HG03045 (cell line): ENCODE results near the gene AEBP1.

Experiments used
- ATAC-seq: cut with Tn5 transposase; IDR thresholded peaks from one replicate; pipeline ENCODE4 v1.9.1; 2021; ENCODE audit warnings: mild to moderate bottlenecking, moderate library complexity; ENCODE audit not compliant: unreplicated experiment

AEBP1 gene

DNA sequence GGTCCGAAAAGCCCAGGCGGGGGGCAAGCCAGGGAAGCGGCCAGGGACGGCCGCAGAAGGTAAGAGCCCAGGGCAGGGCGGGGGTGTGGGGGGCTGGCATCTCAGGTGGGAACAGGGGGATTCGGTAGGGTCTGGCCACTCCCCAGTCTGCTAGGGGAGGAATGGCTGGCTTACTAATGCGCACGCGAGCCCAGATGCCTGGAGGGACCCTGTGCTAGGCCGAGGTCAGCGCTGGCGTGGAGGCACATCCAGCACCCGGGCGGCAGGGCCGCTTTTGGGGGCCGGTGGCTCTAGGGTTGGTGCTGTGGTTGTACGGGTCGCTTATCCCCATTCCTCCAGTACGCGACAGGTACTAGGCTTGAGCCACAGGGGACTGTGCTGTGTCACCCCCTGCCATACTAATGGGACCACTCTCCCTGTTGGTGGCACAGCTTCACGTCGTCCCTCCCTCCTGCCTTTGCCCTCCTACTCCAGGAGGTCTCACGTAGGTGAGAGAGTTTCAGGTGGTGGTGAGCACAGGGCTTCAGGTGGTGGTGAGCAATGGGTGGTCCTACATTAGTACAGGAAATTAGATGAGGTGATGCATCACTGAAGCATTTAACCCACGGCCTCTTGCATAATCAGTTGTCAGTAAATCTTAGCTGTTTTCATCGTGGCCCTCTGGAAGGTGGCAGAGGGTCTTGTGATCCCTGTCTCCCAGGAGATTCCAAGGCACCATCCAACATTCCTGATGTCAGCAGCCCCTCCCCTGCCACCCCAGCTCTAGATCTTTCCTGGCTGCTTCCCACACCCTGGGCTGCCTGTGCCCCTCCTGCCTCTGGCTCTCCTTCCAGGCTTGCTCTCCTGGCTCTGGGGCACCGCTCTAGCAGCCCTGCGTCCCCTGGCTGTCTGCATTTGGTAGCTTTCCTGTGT, 971 bp downstream of the AEBP1 start:
- ATAC-seq, result no peak

DNA sequence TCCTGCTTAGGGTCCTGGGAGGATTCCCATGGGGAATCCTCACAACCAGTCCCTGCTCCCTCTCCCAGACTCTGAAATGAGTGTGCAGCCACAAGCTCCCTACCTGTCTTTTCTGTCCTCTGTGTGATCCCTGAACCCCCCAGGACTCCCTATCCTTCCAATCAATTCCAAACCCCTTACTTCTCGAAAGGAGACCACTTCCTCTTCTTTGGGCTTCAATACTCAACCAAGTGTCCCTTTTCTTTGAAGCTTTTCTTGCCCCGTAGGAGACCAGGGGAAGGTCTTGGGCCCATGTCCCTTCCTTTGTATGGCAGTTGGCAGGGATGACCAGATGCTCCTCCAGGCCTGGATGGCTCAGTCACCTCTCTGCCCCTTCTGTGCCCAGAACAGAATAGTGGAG, 1.7 kb downstream of the AEBP1 start:
- ATAC-seq, result no peak

DNA sequence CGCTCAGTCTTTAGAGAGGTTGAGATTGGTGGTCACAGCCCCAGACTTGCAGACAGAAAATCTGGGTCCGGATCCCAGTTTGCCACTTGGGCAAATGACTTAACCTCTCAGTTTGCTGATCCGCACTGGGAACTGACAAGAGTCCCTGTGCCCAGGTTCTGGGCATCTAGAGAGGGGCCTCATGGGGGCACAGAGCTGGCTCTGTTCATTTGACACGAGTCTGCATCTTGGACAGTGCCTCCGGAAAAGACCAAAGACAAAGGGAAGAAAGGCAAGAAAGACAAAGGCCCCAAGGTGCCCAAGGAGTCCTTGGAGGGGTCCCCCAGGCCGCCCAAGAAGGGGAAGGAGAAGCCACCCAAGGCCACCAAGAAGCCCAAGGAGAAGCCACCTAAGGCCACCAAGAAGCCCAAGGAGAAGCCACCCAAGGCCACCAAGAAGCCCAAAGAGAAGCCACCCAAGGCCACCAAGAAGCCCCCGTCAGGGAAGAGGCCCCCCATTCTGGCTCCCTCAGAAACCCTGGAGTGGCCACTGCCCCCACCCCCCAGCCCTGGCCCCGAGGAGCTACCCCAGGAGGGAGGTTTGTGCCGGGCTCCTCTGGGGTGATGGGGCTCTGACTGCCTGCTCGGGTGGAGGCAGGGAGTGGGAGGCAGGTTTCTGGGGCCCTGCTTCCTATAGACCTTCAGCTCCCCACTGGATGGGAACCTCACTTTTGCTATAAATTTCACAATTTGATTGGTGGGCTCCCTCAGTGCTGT, 2.3 kb downstream of the AEBP1 start:
- no peak for ATAC-seq

DNA sequence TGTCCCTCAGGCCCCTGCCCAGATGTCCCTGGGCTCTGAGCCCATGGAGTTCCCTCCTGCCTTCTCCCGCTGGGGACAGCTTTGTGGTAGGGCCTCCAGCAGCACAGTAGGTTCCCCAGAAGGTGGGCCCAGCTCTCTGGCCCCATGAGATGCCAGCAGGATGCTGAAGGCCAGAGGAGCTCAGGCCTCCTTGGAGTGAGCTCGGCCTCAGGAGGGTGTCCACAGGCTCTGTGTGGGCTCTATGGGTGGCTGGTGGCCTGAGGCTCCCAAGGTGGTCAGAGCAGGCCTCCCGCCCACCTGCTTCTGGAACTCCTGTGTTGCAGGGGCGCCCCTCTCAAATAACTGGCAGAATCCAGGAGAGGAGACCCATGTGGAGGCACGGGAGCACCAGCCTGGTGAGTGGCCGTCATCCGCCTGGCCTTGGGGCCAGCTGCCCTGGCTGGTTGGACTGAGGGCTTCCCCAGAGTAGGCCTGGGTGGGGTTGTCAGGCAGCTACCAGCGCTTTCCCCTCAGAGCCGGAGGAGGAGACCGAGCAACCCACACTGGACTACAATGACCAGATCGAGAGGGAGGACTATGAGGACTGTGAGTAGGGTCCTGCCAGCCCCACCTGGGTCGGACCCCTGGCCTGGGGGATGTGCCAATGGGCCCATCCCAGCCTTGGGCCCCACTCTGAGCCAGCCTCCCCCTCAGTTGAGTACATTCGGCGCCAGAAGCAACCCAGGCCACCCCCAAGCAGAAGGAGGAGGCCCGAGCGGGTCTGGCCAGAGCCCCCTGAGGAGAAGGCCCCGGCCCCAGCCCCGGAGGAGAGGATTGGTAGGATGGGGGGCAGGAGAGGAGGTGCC, 3.2 kb downstream of the AEBP1 start:
- no peak for ATAC-seq

DNA sequence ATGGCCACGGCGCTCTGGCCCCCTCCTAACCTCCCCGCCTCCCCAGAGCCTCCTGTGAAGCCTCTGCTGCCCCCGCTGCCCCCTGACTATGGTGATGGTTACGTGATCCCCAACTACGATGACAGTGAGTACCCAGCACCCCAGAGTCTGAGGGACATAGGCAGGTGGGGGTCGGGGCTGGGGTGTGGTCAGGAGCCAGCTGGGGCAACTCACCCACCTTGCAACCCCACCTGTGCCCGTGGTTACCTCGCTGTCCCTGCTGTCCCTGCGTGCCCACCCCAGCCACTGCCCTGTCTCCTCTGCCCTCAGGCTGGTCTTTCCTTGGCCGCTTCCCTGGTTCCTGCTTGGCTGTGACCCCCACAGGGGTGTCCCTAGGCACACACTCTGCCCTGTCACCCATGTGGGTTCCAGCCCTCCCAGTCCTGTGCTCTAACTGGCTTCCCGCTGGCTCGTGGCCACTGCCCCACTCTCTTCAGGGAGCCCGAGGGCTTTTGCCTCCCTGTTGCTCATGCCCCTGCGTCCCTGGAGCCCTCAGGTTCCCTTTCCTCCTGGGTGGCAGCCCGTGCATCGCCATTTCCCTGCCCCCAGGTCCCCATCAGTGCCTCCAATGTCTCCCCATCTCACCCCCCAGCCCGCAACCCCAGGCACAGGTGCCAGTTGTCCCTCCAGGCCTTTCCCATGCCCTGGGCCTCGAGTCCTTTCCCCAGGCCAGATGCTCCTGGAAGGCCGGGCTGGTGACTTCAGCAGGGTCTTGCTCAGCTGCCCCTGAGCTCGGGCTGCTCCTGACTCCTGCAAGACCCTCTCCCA, 4.0 kb downstream of the AEBP1 start:
- no peak for ATAC-seq

DNA sequence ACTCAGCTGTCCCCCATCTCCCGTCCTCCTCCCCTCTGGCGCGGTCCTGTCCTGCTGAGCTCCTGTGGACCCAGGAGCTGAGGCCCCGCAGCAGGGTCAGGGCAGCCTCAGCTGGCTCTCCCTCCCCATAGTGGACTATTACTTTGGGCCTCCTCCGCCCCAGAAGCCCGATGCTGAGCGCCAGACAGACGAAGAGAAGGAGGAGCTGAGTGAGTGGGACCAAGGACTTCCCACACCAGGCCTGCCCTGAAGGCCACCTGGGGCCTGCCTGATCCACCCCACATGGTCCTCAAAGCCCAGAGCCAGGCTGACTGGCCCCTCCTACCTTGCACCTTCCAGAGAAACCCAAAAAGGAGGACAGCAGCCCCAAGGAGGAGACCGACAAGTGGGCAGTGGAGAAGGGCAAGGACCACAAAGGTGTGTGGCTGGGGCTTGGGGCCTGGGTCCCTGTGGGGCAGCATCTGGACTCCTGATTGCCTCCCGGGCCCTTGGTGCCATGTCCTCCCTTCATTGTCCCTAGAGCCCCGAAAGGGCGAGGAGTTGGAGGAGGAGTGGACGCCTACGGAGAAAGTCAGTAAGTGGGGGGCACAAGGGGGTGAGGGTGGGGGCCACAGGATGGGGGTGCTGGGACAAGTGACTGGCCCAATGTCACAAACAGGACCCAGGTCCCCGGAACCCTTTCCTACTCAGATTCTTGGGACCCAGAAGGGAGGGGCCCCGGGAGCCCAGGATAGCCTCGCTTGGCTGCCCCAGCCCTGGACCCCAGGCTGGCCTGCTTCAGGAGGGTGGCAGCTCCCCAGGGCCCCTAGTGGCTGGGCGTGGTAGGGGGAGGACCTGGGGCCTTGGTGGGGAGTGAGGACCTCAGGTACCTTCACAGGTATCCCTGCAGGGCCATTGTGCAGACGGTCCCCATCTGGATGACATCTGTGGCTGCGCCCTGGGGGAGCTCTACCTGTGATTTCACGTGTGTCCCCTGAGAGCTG, 4.9 kb downstream of the AEBP1 start:
- ATAC-seq, result no peak

DNA sequence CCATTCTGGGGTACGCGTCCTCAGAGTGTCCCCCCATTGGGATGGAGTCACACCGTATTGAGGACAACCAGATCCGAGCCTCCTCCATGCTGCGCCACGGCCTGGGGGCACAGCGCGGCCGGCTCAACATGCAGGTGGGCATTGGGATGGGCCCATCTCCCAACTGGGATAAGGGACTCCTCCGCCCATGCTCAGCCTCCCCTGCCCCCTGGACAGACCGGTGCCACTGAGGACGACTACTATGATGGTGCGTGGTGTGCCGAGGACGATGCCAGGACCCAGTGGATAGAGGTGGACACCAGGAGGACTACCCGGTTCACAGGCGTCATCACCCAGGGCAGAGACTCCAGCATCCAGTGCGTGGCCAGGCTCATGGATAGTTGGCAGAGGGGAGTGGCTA, 5.8 kb downstream of the AEBP1 start:
- ATAC-seq, result no peak

DNA sequence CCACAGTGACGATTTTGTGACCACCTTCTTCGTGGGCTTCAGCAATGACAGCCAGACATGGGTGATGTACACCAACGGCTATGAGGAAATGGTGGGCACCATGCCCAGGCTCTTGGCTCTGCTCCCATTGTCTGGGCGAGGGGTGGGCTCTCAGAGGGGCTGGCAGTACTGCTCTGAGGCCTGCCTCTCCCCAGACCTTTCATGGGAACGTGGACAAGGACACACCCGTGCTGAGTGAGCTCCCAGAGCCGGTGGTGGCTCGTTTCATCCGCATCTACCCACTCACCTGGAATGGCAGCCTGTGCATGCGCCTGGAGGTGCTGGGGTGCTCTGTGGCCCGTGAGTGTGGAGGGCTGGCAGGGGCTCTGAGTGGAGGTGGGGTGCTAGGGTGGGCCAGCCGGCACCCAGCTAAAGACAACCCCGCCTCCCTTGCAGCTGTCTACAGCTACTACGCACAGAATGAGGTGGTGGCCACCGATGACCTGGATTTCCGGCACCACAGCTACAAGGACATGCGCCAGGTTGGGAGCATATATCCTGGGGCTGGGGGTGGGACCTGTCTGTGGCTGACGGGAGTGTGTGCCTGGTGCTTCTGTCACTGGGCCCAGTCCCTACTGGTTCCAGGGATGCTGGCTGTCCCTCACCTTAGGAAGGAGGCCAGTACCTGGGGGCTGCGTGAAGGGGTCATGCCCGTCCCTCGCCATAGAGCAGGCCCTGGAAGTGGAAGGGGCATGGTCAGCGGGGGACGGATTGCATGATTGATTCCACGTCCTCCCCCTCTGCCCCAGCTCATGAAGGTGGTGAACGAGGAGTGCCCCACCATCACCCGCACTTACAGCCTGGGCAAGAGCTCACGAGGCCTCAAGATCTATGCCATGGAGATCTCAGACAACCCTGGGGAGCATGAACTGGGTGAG, 6.8 kb downstream of the AEBP1 start:
- no peak for ATAC-seq

DNA sequence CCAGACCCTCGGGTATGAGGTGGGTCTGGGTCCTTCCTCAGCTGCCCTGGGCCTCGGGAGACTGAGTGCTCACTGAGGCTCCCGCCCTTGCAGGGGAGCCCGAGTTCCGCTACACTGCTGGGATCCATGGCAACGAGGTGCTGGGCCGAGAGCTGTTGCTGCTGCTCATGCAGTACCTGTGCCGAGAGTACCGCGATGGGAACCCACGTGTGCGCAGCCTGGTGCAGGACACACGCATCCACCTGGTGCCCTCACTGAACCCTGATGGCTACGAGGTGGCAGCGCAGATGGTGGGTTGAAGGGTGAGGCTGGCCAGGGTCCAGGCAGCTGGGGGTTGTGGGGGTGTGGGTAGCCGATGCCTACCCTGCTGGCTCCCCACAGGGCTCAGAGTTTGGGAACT, 7.6 kb downstream of the AEBP1 start:
- no peak for ATAC-seq

DNA sequence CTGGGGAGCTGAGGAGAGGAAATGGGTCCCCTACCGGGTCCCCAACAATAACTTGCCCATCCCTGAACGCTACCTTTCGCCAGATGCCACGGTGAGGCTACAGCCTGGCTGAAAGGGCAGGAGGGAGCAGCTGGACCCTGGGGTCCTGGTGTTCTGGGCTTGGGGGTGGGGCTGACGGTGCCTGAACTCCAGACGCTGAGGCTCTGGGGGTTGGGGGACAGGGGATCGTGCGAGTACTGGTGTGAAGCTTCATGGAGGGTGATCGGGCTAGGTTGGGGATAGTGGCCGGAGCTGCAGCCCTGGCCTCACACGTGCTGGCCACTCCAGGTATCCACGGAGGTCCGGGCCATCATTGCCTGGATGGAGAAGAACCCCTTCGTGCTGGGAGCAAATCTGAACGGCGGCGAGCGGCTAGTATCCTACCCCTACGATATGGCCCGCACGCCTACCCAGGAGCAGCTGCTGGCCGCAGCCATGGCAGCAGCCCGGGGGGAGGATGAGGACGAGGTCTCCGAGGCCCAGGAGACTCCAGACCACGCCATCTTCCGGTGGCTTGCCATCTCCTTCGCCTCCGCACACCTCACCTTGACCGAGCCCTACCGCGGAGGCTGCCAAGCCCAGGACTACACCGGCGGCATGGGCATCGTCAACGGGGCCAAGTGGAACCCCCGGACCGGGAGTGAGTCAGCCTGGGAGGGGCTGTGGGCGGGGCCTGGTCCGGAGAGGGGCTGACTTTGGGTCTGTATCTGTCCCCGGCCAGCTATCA, 8.3 kb downstream of the AEBP1 start:
- ATAC-seq, result no peak

DNA sequence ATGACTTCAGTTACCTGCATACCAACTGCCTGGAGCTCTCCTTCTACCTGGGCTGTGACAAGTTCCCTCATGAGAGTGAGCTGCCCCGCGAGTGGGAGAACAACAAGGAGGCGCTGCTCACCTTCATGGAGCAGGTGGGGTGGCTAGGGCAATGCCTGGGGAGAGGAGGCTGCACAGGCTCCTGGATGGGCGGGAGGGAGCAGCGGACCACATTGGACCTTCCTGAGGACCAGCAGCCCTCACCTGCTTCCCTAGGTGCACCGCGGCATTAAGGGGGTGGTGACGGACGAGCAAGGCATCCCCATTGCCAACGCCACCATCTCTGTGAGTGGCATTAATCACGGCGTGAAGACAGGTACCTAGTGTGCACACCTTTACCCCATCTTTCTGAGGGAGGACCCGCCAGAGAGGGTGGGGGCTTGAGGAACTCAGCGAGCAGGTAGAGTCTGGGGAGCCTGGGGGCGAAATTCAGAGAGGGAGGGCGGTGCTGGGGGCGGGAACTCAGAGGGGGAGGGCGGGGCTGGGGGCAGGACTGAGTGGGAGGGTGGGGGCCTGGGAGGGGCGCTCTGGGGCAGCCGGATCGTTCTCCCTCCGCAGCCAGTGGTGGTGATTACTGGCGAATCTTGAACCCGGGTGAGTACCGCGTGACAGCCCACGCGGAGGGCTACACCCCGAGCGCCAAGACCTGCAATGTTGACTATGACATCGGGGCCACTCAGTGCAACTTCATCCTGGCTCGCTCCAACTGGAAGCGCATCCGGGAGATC, 9.0 kb downstream of the AEBP1 start:
- no peak for ATAC-seq

DNA sequence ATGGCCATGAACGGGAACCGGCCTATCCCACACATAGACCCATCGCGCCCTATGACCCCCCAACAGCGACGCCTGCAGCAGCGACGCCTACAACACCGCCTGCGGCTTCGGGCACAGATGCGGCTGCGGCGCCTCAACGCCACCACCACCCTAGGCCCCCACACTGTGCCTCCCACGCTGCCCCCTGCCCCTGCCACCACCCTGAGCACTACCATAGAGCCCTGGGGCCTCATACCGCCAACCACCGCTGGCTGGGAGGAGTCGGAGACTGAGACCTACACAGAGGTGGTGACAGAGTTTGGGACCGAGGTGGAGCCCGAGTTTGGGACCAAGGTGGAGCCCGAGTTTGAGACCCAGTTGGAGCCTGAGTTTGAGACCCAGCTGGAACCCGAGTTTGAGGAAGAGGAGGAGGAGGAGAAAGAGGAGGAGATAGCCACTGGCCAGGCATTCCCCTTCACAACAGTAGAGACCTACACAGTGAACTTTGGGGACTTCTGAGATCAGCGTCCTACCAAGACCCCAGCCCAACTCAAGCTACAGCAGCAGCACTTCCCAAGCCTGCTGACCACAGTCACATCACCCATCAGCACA, 9.7 kb downstream of the AEBP1 start:
- ATAC-seq, result no peak

DNA sequence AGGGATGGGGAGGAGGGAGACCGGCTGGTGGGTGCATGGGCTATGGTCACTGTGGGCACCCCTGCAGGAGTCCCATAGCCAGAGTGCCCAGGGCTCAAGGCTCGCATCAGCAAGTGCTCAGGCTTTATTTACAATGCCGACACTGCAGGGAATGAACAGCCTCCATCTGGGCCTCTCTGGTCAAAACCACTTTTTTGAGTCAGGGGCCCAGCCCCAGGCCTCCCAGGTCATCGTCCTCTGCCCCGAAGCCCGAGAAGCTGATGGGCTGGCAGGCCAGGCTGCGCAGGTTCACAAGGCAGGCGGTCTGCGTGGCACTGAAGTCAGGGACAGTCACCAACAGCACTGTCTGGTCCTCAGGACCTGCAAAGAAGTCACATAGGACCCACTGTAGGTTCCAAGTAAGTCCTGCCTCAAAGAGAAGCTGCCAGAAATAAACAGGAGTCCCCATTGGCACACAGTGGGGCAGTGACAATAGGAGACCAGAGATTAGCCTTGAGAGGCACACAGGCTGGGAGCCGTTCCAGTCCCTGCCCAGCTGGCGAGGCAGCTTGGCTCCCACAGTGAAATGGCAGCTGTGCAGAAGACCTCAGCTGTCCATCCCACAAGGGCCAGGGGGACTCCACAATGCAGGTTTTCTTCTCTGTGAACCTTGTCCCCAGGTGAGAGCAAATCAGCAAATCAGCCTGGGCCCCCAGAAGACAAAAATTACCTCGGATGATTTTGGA, 10.6 kb downstream of the AEBP1 start:
- ATAC-seq, result no peak

DNA sequence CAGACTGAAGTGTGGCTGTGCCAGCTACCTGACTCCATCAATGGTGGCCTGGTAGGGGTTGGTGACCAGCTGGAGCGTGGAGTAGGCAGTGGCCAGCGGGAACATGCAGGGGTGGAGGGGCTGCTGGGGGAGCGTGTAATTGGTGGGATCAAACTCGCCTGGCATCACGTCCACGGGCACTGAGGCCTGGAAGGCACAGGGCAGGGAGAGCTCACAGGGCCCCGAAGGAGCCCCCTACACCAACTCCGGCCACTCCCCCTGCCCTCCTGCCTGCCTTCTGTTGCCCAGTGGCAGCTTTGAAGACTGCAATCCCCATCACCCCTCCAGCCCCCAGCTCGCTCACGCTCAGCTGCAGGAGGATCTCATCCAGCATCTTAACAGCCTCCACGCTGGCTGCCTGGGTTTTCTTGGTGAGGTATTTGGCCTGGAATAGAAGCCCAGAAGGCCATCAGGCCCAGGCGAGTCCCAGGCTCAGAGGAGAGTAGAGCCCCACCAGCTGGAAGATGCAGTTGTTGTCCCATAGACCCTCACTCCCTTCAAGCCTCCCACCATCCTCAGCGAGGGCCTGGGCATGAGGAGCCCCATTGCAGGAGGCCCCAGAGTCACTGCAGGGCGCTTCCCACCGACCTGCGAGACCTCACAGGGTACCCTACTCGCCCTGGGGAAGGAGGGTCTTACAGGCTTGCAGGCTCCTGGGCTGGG, 12.1 kb downstream of the AEBP1 start:
- ATAC-seq, result no peak
